GM10248 (cell line): ENCODE data around the gene SERPINB10.
A peak's percentile ranks its signal among the peaks of the same experiment; 100 is the strongest.
"Not testable (repeated sequence)": the region's sequence is repeated elsewhere in the genome, so short reads cannot be mapped to it uniquely, and the experiment has no call there.

Experiments
- CTCF ChIA-PET: fragments of 300-600 bp; sonication (Branson Sonifier 250); formaldehyde crosslinking; extraction: SDS; loops from one replicate; lab custom pipeline; 2021; ENCODE audit warnings: antibody characterized with exemption; lab: Yijun Ruan, JAX
- POLR2A ChIA-PET: fragments of 350-650 bp; sonication (Branson Sonifier 250); formaldehyde crosslinking; extraction: SDS; loops from one replicate; lab custom pipeline; 2020; ENCODE audit warnings: antibody characterized with exemption; lab: Yijun Ruan, JAX
- DNase-seq: peaks from one replicate; pipeline ENCODE4 v3.0.0; 2012; ENCODE audit errors: extremely low spot score
- TF ChIP-seq, protein P1 (sequence below): IDR thresholded peaks from 2 replicates; pipeline ENCODE4 v1.5.1; 2012; ENCODE audit warnings: mild to moderate bottlenecking, low read depth; ENCODE audit errors: extremely low read depth, missing control alignments, control extremely low read depth

SERPINB10 gene

DNA sequence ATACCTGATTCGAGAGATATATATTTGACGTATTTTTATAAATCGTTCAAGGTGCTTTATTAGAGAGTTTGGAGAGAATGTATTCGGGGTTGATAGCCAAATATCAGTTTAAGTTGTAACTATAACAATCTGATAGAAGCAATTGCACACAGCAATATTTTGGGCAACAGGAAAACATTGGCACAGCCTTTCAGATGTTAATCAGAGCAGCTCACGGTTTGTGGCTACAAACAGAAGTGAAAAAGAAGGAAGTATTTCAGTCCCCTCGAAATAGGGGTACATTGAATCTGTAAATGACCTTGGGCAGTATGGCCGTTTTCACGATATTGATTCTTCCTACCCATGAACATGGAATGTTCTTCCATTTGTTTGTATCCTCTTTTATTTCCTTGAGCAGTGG is 20.6 kb downstream of the SERPINB10 start:
- ChIA-PET CTCF (interaction anchor here (0.7 to 1.3 kb wide), 2 partner anchors 8 to 30 kb away, joined by 3 to 9 read pairs; no protein-coding TSS in a partner anchor), POLR2A (no interaction called here)
- DNase-seq = no peak
- TF ChIP-seq, protein P1, sequence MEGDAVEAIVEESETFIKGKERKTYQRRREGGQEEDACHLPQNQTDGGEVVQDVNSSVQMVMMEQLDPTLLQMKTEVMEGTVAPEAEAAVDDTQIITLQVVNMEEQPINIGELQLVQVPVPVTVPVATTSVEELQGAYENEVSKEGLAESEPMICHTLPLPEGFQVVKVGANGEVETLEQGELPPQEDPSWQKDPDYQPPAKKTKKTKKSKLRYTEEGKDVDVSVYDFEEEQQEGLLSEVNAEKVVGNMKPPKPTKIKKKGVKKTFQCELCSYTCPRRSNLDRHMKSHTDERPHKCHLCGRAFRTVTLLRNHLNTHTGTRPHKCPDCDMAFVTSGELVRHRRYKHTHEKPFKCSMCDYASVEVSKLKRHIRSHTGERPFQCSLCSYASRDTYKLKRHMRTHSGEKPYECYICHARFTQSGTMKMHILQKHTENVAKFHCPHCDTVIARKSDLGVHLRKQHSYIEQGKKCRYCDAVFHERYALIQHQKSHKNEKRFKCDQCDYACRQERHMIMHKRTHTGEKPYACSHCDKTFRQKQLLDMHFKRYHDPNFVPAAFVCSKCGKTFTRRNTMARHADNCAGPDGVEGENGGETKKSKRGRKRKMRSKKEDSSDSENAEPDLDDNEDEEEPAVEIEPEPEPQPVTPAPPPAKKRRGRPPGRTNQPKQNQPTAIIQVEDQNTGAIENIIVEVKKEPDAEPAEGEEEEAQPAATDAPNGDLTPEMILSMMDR = no peak

DNA sequence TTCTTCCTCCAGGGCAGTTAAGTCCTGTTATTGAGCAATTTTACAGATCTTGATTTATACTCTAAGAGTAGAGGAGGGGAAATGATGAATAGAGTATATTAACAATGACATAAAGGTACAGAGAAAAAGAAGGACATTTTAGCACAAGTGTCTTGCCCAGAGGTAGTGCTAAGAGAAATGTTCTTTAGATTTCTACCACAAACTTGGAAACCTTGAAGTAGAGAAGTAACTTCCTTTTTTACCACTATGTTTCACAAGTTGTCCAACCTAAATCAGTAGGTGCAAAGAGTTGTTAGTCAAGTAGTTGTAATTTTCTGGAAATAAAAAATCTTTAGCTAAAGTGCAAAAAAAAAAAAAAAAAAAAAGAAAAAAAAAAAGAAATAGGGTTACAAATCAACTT is 21.6 kb downstream of the SERPINB10 start:
- POLR2A ChIA-PET, DNase-seq, CTCF ChIA-PET: not testable (repeated sequence)

DNA sequence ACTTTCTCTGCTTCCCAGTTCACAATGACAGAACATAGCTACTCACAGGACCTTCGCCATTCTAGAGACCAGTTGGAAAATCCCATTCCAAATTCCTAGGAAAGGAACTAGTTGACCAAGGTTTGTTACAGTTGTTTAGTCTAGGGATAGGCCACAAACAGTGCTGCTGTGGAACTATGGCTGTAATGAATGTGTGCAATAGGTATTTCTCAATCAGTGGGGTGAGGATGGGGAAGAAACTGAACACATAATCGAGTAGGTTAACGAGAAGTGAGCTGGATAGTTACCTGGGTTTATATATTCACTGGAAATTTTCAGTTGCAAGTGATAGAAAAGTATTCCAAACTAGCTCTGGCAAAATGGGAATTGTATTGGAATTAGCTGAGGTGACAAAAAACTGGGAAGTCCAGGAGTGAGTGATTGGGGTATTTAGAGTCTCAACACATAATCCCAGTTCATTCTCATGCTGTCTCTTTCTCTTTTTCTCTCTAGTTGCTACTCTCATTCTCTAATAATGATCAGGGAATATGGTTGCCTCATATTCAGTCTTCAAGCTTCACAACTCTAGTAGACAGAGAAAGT is 23.1 kb downstream of the SERPINB10 start:
- TF ChIP-seq, protein P1 = no peak
- ChIA-PET POLR2A (no interaction called here), CTCF (interaction anchor here (1.1 to 1.4 kb wide), 4 partner anchors 23 to 412 kb away, joined by 3 to 4 read pairs (median 3); partner anchors contain the start of gene SERPINB10)
- no peak for DNase-seq

DNA sequence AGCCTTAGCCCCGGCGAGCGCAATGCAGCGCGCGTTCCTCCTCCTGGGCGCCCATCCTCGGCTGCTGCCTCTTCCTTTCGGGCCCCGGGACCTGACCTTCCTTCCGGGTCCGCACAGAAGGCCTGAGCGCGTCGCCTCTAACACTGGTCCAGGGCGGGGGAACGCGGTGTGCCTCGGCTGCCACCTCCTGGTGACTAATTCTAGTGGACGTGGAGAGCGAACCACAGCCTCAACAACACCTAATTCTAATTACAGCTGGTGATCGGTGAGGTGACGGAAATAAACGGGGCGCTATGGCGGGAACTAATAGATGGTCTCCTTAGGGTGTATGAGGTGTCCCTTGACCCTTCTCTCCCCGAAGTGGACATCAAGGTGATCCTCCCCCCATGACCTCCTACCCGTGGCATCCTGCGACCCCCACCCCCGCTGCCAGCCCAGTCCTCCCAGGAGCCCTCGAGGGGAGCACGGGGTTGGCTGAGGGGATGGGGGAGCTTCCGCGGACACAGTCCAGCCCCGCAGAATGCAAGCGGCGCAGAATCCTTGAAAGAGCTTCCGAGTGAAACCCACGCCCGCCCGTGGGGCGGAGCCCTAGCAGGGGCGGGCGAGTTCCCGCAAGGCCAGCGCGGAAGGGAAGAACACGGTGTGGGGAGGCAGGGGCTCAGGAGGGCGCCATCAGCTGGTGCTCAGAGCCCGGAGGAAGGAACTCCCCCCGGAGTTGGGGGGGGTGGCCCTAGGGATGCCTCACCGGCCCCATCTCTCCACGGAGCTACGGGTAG is 28.6 kb downstream of the SERPINB10 start:
- TF ChIP-seq, protein P1 = peak; percentile 74
- DNase-seq = peak; percentile 88
- POLR2A ChIA-PET = interaction anchor here (0.6 kb wide), 1 partner anchor 34 kb away, joined by 3 read pairs; no protein-coding TSS in a partner anchor
- CTCF ChIA-PET = interaction anchor here (0.7 to 6.6 kb wide), 51 partner anchors 9 to 422 kb away, joined by 3 to 83 read pairs (median 6); partner anchors contain the start of genes HMSD, SERPINB10 and SERPINB2

DNA sequence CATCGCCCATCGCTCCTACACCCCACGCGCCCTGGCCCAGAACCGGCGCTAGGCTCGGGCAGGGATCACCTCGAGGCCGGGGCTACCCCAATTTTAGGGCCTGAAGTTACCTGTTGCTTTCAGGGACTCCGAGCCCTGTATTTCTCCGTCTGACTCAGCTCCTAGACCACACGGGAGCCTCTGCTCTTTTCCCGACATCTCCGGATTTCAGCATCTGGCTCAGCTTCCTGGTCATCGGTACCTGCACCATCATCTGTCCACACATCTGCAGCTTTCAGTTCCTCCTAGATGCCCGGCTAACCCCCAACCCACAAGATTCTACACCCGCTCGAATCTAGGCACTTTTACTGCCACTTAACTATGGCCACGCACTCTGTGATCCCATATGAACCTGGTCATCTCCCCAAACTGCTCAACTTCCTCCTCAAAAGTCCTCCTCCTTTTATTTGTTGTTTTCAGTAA is 29.2 kb downstream of the SERPINB10 start:
- CTCF ChIA-PET = interaction anchor here (0.7 to 6.6 kb wide), 45 partner anchors 9 to 422 kb away, joined by 3 to 83 read pairs (median 6); partner anchors contain the start of genes HMSD, SERPINB10 and SERPINB2
- DNase-seq = no peak
- TF ChIP-seq, protein P1 = no peak
- POLR2A ChIA-PET = interaction anchor here (0.6 kb wide), 1 partner anchor 34 kb away, joined by 3 read pairs; no protein-coding TSS in a partner anchor

DNA sequence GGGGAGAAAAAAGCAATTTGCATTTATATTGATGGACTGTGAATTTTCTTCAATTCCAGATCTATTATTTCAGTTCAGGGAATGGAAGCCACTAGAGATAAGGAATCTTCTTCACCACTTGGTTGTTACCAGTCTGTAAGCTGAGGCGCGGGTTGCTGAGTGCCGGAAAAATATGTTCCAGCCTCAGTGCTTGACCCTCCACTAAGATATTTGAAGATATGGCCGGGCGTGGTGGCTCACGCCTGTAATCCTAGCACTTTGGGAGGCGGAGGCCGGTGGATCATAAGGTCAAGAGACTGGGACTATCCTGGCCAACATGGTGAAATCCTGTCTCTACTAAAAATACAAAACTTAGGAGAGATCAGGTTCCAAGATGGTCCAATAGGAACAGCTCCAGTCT is 32.2 kb downstream of the SERPINB10 start:
- CTCF ChIA-PET = no interaction called here
- DNase-seq = no peak
- TF ChIP-seq, protein P1 = no peak
- POLR2A ChIA-PET = no interaction called here

DNA sequence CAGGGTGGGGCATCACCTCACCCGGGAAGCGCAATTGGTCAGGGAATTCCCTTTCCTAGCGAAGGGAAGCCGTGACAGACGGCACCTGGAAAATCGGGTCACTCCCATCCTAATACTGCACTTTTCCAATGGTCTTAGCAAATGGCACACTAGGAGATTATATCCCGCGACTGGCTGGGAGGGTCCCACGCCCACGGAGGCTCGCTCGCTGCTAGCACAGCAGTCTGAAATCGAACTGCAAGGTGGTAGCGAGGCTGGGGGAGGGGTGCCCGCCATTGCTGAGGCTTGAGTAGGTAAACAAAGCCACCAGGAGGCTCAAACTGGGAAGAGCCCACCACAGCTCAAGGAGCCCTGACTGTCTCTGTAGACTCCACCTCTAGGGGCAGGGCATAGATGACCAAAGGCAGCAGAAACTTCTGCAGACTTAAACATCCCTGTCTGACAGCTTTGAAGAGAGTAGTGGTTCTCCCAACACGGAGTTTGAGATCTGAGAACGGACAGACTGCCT is 32.8 kb downstream of the SERPINB10 start:
- DNase-seq, POLR2A ChIA-PET: not testable (repeated sequence)
- CTCF ChIA-PET = interaction anchor here (1.2 to 1.3 kb wide), 2 partner anchors 11 to 23 kb away, joined by 4 read pairs; no protein-coding TSS in a partner anchor
